Endometrial microvascular endothelial cells (primary cell): ENCODE measurements around the gene HDAC10. TPM values are rescaled to one million over a fixed set of nuclear protein-coding genes. Genes with fewer than 3 reads are reported as not detected.

Experiments
- in situ Hi-C: cut with HindIII; loops from 2 replicates; pipeline ENCODE4 v1.10.0; 2017; ENCODE audit warnings: low sequenced_read_pairs, low pct_unique_long_range_greater_than_20kb; ENCODE audit errors: inconsistent ontology term
- total RNA-seq: library from RNA; depleted of rRNA; stranded (reverse); fragments of >200 nt; gene quantifications from one replicate; pipeline ENCODE4 v1.2.3, GENCODE V29; 2015; ENCODE audit errors: inconsistent ontology term

Gene HDAC10
- total RNA-seq, 1 donor from 2014 or later: 31.3 TPM

DNA sequence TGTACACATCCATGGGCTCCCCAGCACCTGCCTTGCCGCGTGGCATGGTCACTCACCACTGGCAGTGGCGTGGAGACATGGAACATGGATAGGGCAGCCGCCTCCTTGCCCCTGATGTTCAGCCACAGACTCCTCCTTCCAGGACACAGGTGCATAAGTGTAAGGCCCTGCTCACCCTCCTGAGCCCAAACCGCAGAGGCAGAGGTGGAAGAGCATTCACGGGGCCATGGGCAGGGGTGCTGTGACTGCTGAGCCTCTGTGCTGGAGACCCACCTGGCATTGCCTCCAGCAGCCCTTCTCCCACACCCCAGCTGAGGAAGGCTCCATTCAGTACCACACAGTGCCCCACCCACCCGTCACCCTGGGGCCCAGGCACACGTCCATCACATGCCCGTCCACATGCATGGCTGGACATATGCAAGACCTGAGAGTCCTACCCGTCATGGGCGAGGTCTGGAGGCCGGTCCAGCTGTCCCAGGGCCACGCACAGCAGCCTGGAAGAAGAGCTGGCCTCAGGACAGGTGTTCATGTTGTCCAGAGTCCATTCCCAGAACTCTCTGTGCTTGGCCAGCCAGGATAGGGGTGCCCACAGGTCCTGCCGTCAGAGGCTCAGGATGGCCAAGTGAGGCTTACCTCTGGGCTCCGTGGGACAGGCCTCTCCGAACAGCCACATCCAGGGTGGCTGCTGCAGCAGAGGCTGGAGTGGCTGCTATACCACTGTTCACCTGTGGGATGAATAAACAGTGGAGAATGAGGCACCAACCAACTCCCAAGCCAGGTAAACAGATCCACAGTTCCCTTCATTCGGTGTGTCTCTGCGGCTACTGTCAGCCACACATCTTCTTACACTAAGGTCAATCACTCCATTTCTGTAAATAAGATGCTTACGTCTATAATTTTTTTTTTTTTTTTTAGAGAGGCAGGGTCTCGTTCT is 4.6 kb downstream of the HDAC10 start:
- in situ Hi-C loops: no loop called here

DNA sequence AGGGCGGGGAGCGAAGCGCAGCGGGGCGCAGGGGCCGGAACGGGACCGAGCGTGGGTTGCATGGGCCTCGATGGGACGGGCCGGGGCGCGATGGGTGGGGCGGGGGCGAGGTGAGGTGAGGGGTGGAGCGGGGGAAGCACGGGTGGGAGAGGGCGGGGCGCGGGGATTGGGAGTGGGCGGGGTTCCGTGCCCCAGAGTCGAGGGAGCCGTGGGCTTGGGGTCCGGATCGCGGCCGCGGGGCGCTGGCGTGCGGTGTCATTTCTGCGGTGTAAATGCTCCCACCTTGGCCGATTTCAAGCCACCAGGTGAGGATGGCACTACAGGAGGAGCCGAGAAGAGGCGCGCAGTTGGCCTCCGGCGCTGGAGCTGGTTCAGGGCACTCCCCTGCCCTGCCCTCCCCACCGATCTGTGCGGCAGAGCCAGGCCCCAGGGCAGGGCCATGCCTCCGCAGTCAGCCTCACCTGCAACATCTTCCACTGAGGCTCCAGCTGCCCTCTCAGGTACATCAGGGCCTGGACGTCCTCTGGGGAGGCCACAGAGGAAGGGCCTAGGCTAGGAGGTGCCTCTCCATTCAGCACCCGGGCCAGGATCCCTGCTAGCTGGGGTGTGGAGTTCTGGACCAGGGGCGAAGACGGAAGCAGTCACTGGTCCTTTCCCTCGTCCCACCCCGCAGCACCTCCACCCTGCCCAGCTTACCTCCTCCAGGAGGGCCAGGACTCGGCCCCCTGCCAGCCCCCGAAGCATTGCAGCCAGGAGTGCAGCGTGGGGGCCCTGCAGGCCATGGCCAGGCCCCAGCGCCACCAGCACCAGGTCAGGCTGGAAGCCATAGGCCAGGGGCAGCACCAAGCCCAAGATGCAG is 5.6 kb downstream of the HDAC10 start:
- in situ Hi-C loops: no loop called here

DNA sequence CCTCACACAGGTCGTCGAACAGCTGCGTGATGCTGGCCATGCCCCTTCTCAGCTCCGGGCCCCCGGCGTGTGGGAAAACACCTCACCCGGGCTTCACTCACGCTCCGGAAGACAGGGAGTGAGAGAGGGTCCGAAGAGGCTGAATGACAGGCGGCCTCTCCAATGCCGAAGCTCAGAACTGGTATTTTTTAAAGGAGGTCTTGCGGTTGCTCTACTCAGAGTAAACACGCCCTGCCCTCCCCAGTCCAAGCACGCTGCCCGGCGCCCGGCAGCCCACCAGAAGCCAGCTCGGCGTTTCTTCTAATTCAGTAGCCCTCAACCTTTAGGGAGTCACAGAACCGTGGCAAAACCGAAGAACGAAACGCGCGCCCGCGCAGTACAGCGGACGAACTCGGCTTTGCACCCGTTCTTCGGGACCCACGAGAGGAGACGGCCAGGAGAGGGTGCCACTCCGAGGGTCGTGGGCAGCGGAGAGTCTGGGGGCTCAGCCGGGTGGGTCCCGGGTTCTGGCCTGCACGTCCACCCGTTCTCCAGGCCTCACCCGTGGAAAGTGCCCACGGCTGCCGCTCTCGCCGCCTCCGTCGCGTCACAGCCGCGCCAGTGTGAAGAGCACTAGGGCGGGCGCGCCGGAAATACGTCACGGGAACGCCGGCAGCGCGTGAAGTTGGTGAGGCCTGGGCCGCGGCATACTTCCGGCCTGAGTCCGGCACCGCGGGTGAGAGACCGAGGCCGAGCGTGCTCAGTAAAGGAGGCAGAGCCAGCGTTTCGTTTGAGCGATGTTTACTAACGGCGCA is 6.4 kb downstream of the HDAC10 start, which contains the start of gene TUBGCP6:
Gene TUBGCP6, minus strand, starts transcription at position 604 of the 794 bp plus-strand sequence. Its CDS starts 564 bp downstream, at position 40.
- in situ Hi-C loops: no loop called here

DNA sequence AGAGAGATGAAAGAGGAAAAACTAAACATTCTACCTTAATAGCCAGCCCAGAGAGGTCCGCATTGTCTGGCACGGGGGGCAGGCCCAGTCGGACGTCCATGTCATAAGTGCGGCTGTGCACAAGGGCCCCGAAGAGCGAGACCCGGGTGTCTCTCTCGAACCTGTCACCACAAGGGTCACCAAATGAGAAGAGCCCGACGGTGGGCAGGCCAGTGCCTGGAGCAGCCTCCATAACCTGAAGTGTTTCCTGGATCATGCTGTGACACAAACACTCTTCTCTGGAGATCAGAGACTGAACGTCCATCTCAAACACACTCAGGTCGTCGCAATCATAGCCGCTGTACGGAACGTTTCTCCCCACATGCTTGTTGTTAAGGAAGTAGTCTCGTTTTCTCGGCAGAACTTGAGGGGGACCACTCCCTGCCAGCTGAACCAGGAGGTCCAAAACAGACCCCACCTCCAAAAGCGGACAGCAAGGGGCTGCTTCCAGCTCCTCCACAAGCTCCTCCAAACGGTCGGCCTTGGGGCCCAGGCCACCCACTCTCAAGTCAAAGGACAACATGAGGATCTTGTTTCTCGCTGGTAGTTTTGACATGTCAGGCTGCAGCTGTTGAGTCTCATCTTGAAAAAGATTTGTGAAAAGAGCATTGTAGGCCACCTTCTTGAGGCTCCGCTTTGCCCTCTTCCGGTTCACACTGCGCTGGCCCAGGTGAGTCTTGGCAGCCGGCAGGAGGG is 7.2 kb downstream of the HDAC10 start:
- in situ Hi-C loops: no loop called here

DNA sequence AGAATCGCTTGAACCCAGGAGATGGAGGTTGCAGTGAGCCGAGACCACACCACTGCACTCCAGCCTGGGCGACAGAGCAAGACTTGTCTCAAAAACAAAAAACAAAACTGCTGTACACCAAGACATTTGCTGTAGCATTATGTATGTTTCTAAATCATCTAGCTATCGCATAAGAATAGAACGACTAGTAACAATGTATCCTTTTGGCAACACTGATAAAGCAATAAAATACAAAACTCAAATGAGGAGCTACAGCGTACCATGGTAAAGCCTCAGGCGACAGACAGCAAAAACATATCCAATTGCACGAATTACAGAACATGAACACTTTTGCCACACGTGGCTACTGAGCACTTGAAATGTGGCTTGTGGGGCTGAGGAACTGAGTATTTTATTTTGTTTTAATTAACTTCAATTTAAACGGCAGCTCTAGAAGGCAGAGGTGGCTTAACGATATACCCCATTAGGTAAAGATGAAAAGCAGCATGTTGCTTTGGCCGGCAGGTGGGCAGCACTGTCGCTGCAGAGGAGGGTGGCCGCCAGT is 8.6 kb downstream of the HDAC10 start:
- in situ Hi-C loops: no loop called here

DNA sequence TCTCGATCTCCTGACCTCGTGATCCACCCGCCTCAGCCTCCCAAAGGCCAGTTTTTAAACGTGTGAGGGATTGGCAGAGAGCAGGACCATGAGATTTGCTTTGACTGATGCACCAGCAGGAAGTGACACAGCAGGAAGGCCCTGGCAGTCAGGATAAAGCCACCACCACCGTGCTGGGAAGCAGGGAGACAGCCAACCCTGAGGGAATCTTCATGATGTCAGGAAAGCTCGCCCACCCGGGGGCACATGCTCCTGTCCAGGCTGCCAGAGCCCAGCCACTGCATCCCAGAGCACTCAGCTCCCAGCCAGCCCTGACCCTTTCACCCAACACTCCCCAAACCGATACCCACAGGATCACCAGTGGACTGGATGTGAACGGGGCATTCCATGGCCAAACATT is 12.3 kb downstream of the HDAC10 start:
- in situ Hi-C loops: no loop called here

DNA sequence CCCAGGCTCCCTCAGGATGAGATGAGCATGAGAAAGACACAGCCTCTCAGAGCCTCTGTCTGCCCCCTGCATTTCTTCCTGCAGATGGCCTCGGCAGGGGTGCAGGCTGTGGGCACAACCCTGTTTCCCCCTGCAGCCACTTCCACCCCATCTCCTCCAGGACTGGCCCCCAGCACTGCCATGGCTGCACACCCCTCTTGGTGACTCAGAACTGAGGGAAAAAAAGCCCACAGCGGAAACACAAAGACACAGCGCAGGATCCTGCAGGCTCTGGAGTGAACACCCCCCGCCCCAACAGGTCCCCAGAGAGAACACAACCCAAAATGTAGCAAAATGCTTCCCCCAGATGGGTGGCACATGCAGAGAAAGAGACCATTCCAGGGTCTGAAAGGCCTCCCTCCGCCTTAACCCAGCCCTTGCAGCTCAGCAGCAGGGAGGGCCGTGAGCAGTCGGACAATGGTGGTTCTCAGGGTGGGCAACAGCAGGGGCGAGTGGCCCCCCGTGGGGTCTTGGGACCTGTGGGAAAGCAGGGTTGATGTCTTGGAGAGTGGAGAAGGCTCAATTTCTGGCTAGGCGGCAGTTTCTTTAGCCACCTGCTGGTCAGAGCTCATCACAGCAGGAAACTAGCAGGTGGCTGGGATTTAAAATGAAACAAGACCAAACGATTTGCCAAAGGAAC is 14.2 kb downstream of the HDAC10 start:
- in situ Hi-C loops: no loop called here

DNA sequence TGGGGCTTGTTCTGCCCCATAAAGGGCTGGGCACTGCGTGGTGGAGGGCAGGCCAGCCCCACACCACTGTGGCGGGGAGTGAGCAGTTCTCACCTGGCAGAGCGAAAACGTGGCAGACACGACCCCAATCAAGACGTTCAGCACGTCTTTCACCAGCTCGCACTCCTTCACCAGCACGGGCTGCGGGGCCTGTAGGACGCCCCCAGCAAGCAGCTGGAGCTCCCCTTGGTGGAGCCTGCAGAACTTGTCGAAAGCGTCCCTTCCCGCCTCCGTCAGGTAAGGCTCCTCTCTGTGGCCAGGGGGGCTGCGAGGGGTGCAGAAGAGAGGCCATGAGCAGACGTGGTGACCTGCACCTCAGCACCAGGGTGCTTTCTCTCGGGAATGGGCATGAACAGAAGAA is 17.8 kb downstream of the HDAC10 start:
- in situ Hi-C loops: no loop called here

DNA sequence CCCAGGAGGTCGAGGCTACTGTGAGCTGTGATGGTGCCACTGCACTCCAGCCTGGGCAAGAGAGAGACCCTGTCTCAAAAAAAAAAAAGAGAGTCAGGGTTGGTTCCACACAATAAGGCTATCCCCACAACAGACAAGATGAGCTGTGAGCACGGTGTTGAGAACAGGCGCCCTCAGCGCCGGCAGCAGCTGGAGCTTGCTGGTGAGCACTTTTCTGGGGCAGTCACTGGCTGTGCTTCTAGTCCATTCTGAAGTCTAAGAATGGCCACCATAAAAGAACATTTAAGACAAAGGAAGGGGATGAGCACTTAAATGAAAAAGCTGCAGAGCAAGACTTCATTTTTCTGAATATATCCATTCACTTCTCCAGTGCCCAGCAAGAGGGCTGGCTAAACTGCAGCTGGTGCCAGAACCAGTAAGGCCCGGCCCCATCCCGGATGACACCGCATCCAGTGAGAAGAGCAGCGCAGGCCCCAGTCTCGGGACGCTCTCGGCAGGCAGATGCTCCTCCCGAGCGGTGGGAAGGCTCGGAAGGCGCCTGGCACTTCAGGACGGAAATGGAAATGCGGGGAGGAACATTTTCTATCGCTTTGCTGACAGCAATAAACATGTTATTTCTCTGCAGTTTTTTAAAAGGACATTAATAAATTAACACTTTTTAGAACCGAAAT is 18.4 kb downstream of the HDAC10 start:
- in situ Hi-C loops: no loop called here

DNA sequence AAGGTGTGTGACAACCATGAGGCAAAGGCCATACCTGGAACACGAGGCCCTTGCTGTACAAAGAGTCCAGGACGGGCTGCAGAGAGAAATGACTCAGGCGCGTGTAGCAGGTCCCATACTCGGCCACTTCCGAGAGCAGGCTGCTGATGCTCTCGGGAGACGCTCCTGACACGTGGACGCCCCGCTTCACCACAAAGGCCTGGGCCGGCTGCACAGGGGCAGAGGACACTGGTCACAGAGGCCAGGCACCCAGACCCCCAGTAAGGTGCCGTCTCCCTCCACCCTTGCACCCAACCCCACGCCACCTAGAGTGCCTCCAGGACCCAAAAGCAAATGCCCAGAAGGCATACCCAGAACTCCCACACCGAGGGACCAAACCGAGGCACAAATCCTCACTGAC is 21.7 kb downstream of the HDAC10 start:
- in situ Hi-C loops: no loop called here

DNA sequence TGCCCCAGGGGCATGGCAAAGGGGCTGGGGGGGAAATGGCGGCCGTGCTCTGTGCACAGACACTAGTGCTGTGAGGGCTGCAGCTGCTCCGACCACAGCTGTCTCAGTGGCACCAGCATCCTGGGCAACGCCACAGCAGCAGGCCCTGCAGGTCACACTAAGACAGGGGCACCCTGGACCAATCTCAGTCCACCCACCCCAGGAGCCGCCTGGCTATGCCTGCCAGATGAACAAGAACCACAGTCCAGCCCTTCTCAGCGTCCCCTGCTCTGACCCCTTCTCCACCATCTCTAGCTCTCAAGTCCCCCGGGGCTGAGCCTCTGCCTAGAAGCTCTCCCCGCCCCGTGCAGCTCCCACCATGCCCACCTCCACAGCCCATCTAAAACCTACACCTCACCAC is 22.7 kb downstream of the HDAC10 start:
- in situ Hi-C loops: no loop called here

DNA sequence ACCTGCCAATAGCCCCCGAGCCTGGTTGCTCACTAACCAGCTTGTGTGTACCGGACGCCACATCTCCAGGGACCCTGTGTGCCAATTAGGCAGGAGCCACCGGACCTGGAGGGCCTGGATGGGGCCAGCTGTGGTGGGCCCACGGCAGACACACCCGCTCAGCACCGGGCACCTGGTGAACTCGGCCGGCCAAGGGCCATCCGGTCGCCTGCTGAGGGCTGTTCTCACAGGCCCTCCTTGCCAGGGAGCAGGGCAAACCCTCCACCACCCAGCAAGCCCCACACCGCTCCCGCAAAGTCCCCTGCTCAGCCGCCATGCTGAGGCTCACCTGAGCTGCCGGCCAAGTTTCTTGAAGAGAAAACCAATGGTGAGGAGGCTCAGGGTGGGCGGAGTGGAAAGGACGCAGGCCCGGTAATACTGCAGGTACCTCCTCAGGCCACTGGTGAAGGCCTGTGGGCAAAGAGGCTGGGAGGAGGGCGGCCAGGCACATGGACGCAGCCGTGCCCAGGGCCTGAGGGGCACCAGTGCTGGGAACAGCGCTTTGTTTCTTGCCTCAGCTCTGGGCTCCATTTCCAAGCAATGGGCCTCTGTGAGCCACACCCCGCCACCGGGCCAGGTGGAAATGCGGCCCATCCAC is 23.4 kb downstream of the HDAC10 start:
- in situ Hi-C loops: no loop called here

DNA sequence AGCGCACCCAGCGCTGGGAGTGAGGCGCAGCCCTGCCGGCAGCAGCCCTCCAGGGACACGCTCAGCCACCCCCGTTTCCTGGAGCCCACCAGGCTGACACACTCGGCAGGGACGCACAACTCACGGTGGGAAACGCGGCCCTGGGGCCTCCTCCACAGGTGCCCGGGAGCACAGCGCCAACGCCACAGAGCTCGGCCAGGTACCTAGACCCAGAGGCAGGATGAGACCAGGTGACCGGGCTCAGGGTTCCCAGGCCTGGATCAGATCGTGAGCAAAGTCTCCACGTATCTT is 24.2 kb downstream of the HDAC10 start:
- in situ Hi-C loops: no loop called here

DNA sequence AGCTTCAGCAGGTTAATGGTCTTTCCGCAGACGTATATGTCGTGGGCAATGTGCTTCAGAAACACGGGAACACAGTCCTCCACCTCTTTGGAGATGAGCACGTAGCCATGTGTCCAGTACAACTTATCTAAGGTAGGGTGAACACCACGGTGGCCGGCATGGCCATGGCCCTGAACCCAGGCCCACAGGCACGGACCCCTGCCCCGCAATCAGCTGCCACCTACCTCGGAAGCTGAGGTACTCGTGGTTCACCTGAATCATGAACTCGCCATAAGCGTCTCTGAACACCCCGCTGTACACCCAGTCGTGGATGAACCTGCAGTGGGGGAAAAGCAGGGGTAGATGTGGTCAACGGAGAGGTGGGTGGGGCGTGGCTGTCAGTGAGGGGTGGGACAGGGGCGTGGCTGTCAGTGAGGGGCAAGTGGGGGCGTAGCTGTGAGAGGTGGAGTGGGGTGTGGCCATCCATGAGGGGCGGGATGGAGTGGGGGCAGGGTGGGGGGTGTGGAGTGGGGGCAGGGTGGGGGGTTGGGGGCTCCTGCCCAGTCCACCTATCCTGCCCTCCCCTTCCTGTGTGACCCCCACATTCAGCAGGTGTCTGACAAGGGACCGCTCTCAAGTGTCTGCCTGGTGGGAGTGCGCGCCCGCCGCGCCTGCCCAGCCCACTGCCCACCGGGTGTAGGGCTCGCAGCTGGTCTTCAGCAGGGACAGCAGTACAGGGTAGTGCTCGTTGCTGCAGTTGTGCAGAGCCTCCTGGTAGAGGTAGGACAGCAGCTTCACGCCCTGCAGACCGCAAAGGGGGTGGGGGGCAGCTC is 24.8 kb downstream of the HDAC10 start:
- in situ Hi-C loops: no loop called here

DNA sequence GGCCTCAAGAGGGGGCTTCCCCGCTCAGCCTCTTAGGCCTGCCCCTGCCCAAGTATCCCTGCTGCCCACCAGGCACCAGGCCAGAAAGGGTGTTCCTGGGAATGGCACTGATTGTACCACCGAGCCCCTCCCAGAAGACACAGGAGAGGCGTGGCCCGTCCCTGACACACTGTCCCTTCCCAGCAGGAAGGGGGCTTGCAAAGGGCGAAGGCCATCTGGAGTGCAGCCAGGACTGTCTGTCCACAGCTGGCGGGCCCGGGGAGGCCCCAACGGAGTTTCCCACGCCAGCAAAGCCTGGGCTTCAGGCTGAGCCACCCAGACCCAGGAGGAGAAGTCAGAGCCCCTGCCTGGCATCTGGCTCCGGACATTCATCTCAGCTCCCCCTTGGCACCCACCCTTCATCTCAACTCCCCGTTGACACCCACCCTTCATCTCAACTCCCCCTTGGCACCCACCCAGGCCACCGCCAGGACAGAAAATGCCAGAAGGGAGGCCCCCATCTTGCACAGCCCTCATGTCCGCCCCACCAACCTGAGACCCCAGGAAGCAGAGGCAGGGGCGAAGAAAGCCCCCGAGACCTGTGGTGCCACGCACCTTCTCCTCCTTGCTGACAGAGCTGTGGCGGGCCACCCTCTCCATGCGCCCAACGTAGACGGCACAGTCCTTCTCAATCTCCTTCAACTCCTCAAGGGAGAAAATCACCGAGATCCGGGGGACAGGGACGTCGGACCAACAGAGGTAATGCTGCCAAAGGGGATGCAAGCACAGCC is 25.7 kb downstream of the HDAC10 start:
- in situ Hi-C loops: no loop called here
